GM23338 (cell line): ENCODE results near the gene IGFBPL1. TPM values are rescaled to one million over a fixed set of nuclear protein-coding genes. Genes with fewer than 3 reads are reported as not detected.

Source experiments
- ATAC-seq: fragments of 200-7000 bp; cut with Tn5 transposase; 3 replicates; pipeline ENCODE4 v1.9.1; 2020
- DNase-seq: peaks from one replicate; pipeline ENCODE4 v3.0.0-alpha.2; 2015; ENCODE audit warnings: low spot score
- H2AFZ ChIP-seq: fragments of 200-600 bp; sonication (generic); 2 replicates; pipeline ENCODE4 v1.8.0; 2016; ENCODE audit warnings: antibody characterized with exemption, mild to moderate bottlenecking, moderate library complexity
- H3F3A ChIP-seq: fragments of 200-600 bp; sonication (generic); replicated peaks from 2 replicates; pipeline ENCODE4 v1.8.0; 2017; ENCODE audit warnings: antibody characterized with exemption, mixed run types, low read depth
- H3K27ac ChIP-seq: fragments of 200-600 bp; sonication (generic); 2 replicates; pipeline ENCODE4 v1.6.1; 2016; ENCODE audit warnings: low read depth
- H3K27me3 ChIP-seq: fragments of 200-600 bp; sonication (generic); 2 replicates; pipeline ENCODE4 v1.8.0; 2016; ENCODE audit warnings: mild to moderate bottlenecking, mixed run types, moderate library complexity; ENCODE audit not compliant: insufficient read depth
- H3K36me3 ChIP-seq: fragments of 200-600 bp; sonication (generic); 2 replicates; pipeline ENCODE4 v1.8.0; 2016; ENCODE audit warnings: mild to moderate bottlenecking; ENCODE audit not compliant: insufficient read depth
- H3K4me1 ChIP-seq: fragments of 200-600 bp; sonication (generic); 2 replicates; pipeline ENCODE4 v1.8.0; 2016; ENCODE audit warnings: mild to moderate bottlenecking, moderate library complexity; ENCODE audit not compliant: insufficient read depth
- H3K4me2 ChIP-seq: fragments of 200-600 bp; sonication (generic); 2 replicates; pipeline ENCODE4 v1.7.1; 2017; ENCODE audit warnings: mixed run types
- H3K4me3 ChIP-seq: fragments of 200-600 bp; sonication (generic); 2 replicates; pipeline ENCODE4 v1.6.1; 2016; ENCODE audit warnings: mixed run types
- H3K79me2 ChIP-seq: fragments of 200-600 bp; sonication (generic); replicated peaks from 2 replicates; pipeline ENCODE4 v1.8.0; 2017; ENCODE audit warnings: mild to moderate bottlenecking; ENCODE audit not compliant: insufficient read depth
- H3K9me2 ChIP-seq: fragments of 200-600 bp; sonication (generic); 2 replicates; pipeline ENCODE4 v1.8.0; 2017; ENCODE audit not compliant: insufficient read depth
- H4K20me1 ChIP-seq: fragments of 200-600 bp; sonication (generic); replicated peaks from 2 replicates; pipeline ENCODE4 v1.8.0; 2017; ENCODE audit warnings: mild to moderate bottlenecking; ENCODE audit not compliant: insufficient read depth
- H3K27ac Mint-ChIP-seq: 2 replicates; pipeline ENCODE4 v1.8.0; 2020; ENCODE audit warnings: inconsistent platforms, mild to moderate bottlenecking, moderate library complexity, mixed read lengths
- H3K27me3 Mint-ChIP-seq: 3 replicates; pipeline ENCODE4 v1.8.0; 2022; ENCODE audit warnings: low read depth, mild to moderate bottlenecking, moderate library complexity, mixed read lengths, inconsistent platforms; ENCODE audit not compliant: insufficient read depth, poor library complexity
- H3K36me3 Mint-ChIP-seq: 3 replicates; pipeline ENCODE4 v1.8.0; 2021; ENCODE audit warnings: low read depth, mild to moderate bottlenecking, inconsistent platforms, moderate library complexity, mixed read lengths
- H3K4me1 Mint-ChIP-seq: 3 replicates; pipeline ENCODE4 v1.8.0; 2020; ENCODE audit warnings: mild to moderate bottlenecking, inconsistent platforms, mixed read lengths
- H3K4me3 Mint-ChIP-seq: 3 replicates; pipeline ENCODE4 v1.8.0; 2021; ENCODE audit warnings: moderate library complexity, mild to moderate bottlenecking, inconsistent platforms, mixed read lengths
- H3K9me3 Mint-ChIP-seq: 3 replicates; pipeline ENCODE4 v1.8.0; 2020; ENCODE audit warnings: moderate library complexity, mild to moderate bottlenecking, inconsistent platforms, mixed read lengths
- CREB1 ChIP-seq: fragments of 250-450 bp; sonication (Bioruptor Pico); IDR thresholded peaks from 2 replicates; pipeline ENCODE4 v1.5.0; 2020; ENCODE audit warnings: low read depth, mild to moderate bottlenecking, moderate library complexity
- EZH2 ChIP-seq: fragments of 200-600 bp; sonication (generic); IDR thresholded peaks from one replicate; pipeline ENCODE4 v1.8.0; 2017; ENCODE audit warnings: antibody characterized with exemption, mild to moderate bottlenecking, low read depth; ENCODE audit not compliant: unreplicated experiment
- JUNB ChIP-seq: IDR thresholded peaks from one replicate; pipeline ENCODE4 v1.6.1; 2016; ENCODE audit warnings: antibody characterized with exemption; ENCODE audit not compliant: unreplicated experiment
- NANOG ChIP-seq: IDR thresholded peaks from 2 replicates; pipeline ENCODE4 v1.6.1; 2016; ENCODE audit warnings: antibody characterized with exemption, borderline replicate concordance
- POLR2AphosphoS5 ChIP-seq: IDR thresholded peaks from 2 replicates; pipeline ENCODE4 v1.6.1; 2016; ENCODE audit warnings: antibody characterized with exemption, low read depth
- STAT1 ChIP-seq: IDR thresholded peaks from one replicate; pipeline ENCODE4 v1.6.1; 2016; ENCODE audit warnings: antibody characterized with exemption; ENCODE audit not compliant: unreplicated experiment
- ZNF331 ChIP-seq: fragments of 250-450 bp; sonication (Bioruptor Pico); IDR thresholded peaks from 2 replicates; pipeline ENCODE4 v1.5.0; 2020; ENCODE audit warnings: low read depth, mild to moderate bottlenecking, moderate library complexity
- polyA plus RNA-seq: library from polyadenylated mRNA; unstranded; fragments of >200 nt; fragmentation: Nextera tagmentation; extraction: Ambion mirVana; gene quantifications from 2 replicates; pipeline ENCODE4 v1.2.1, GENCODE V29; 2016
- total RNA-seq: library from RNA; depleted of rRNA; stranded (reverse); fragments of >200 nt; shearing (Covaris generic); gene quantifications from 2 replicates; pipeline ENCODE4 v1.2.3, GENCODE V29; 2014
- TF ChIP-seq, protein P1 (sequence below): IDR thresholded peaks from one replicate; pipeline ENCODE4 v1.6.1; 2018; ENCODE audit warnings: antibody characterized with exemption; ENCODE audit not compliant: unreplicated experiment
- TF ChIP-seq, protein P2 (sequence below), 2 experiments: fragments of 200-600 bp in 1 of 2; sonication (generic) in 1 of 2; conservative IDR thresholded peaks; 2 replicates each; pipeline versions ENCODE4 v1.5.1 to v1.6.1; 2016 to 2017; ENCODE audit warnings: antibody characterized with exemption in 2 of 2, low read depth in 2 of 2, mild to moderate bottlenecking in 2 of 2, moderate library complexity in 1 of 2
- TF ChIP-seq, protein P3 (sequence below): IDR thresholded peaks from 2 replicates; pipeline ENCODE4 v1.6.1; 2016; ENCODE audit warnings: antibody characterized with exemption

The IGFBPL1 gene
- total and polyA plus RNA-seq, 2 experiments from 2014 or later: 9.4 to 75.6 TPM

DNA sequence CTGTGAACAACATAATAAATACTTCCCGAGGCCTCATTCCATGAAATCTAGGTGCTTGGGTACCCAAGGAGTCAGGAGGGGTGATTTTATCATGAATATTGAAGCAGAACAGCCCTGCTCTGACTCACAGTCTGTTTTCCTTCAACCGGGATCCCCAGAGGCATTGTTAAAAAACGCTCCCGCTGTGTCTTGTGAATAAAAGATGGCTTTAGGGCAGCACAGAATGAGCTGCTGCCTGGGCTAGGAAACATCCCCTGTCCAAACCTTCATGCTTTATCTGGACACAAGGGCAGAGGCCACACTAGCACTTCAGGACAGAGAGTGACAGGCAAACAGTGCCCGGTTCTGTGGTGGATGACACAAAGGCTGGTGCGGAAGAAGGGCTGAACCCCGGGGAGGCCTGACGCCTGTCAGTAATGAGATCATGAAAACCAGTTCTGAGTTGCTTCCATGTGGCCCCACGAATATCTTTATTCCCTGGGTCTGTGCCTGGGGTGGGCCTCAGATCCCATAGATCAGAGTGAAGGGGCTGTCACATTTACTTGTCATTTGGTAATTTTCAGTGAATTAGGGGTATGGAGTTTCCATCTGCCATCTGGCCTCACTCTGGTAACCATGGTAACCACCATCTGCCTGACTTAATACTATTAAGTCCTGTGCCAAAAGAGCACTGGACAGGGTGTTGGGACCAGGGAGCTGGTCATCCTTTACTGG lies 2.6 kb downstream of the IGFBPL1 start (continued):
- TF ChIP-seq, protein P1, sequence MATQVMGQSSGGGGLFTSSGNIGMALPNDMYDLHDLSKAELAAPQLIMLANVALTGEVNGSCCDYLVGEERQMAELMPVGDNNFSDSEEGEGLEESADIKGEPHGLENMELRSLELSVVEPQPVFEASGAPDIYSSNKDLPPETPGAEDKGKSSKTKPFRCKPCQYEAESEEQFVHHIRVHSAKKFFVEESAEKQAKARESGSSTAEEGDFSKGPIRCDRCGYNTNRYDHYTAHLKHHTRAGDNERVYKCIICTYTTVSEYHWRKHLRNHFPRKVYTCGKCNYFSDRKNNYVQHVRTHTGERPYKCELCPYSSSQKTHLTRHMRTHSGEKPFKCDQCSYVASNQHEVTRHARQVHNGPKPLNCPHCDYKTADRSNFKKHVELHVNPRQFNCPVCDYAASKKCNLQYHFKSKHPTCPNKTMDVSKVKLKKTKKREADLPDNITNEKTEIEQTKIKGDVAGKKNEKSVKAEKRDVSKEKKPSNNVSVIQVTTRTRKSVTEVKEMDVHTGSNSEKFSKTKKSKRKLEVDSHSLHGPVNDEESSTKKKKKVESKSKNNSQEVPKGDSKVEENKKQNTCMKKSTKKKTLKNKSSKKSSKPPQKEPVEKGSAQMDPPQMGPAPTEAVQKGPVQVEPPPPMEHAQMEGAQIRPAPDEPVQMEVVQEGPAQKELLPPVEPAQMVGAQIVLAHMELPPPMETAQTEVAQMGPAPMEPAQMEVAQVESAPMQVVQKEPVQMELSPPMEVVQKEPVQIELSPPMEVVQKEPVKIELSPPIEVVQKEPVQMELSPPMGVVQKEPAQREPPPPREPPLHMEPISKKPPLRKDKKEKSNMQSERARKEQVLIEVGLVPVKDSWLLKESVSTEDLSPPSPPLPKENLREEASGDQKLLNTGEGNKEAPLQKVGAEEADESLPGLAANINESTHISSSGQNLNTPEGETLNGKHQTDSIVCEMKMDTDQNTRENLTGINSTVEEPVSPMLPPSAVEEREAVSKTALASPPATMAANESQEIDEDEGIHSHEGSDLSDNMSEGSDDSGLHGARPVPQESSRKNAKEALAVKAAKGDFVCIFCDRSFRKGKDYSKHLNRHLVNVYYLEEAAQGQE: no peak
- TF ChIP-seq, protein P2, sequence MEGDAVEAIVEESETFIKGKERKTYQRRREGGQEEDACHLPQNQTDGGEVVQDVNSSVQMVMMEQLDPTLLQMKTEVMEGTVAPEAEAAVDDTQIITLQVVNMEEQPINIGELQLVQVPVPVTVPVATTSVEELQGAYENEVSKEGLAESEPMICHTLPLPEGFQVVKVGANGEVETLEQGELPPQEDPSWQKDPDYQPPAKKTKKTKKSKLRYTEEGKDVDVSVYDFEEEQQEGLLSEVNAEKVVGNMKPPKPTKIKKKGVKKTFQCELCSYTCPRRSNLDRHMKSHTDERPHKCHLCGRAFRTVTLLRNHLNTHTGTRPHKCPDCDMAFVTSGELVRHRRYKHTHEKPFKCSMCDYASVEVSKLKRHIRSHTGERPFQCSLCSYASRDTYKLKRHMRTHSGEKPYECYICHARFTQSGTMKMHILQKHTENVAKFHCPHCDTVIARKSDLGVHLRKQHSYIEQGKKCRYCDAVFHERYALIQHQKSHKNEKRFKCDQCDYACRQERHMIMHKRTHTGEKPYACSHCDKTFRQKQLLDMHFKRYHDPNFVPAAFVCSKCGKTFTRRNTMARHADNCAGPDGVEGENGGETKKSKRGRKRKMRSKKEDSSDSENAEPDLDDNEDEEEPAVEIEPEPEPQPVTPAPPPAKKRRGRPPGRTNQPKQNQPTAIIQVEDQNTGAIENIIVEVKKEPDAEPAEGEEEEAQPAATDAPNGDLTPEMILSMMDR (conservative IDR thresholded peaks at IDR 0.05; ENCODE audit: low read depth in 2 of 2): no peak
- no peak for TF ChIP-seq STAT1
- TF ChIP-seq EZH2: no peak
- TF ChIP-seq JUNB: no peak
- no peak for TF ChIP-seq CREB1 (CRISPR knock-in tag)
- no peak for TF ChIP-seq NANOG
- no peak for TF ChIP-seq POLR2AphosphoS5
- TF ChIP-seq, protein P3, sequence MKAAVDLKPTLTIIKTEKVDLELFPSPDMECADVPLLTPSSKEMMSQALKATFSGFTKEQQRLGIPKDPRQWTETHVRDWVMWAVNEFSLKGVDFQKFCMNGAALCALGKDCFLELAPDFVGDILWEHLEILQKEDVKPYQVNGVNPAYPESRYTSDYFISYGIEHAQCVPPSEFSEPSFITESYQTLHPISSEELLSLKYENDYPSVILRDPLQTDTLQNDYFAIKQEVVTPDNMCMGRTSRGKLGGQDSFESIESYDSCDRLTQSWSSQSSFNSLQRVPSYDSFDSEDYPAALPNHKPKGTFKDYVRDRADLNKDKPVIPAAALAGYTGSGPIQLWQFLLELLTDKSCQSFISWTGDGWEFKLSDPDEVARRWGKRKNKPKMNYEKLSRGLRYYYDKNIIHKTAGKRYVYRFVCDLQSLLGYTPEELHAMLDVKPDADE: no peak
- TF ChIP-seq ZNF331 (CRISPR knock-in tag): no peak

DNA sequence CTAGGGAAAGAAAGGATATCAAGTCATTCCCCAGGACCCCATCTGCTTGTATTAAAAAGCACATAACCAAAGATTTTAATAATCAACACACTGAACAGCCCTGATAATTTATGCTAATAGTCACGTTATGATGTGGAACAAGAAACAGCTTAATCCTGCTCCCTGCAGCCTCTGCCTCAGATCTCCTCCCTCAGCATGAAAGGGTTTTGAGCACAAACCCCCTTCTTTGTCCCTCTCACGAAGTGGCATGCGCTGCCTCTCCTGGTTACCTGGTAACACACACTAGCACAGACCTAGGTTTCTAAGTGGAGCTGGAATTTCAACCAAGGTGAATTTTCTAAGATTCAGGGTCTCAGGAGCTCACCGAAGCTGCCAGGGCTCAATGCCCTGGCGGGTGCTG lies 5.1 kb downstream of the IGFBPL1 start:
- DNase-seq (peak; percentile 48), ATAC-seq (peak; percentile 7; the same call in 2 of the 3 replicates)
- H3K4me3 Mint-ChIP-seq: no peak overlapping the region; the same call in 2 of the 3 replicates
- H3K9me2 ChIP-seq: no peaks in the 10 kb centered on the region
- no peak overlapping the region for H2AFZ ChIP-seq
- peak overlapping the region; percentile 14; the same call in 1 of the 2 replicates for H3K27ac Mint-ChIP-seq
- H3K4me3 ChIP-seq: no peak overlapping the region
- peaks cover 23% of the 10 kb centered on the region for H3K27me3 Mint-ChIP-seq
- H3K36me3 Mint-ChIP-seq: no peaks in the 10 kb centered on the region
- H3K9me3 Mint-ChIP-seq: no peaks in the 10 kb centered on the region
- H3K4me2 ChIP-seq: no peak overlapping the region
- H3K79me2 ChIP-seq: no peaks in the 10 kb centered on the region
- no peaks in the 10 kb centered on the region for H3K36me3 ChIP-seq
- H3K27ac ChIP-seq: no peak overlapping the region
- H3F3A ChIP-seq: peaks cover 6% of the 10 kb centered on the region; the same call in 1 of the 2 replicates
- peaks cover 18% of the 10 kb centered on the region for H3K27me3 ChIP-seq
- peaks cover 55% of the 10 kb centered on the region for H3K4me1 Mint-ChIP-seq
- no peaks in the 10 kb centered on the region for H4K20me1 ChIP-seq
- H3K4me1 ChIP-seq: peaks cover 26% of the 10 kb centered on the region
- TF ChIP-seq, protein P1: no peak
